HAP-1 (cell line): Measurements from ENCODE around the gene TLCD3B.

Experiments used
- DNase-seq, 2 experiments: peaks; one replicate each; pipeline ENCODE4 v3.0.0-alpha.2; 2016 to 2020; ENCODE audit warnings: low spot score in 2 of 2
- H3K27me3 ChIP-seq: fragments of 250-450 bp; sonication (Bioruptor Pico); 2 replicates; pipeline ENCODE4 v1.5.1; 2020; ENCODE audit warnings: low read depth, mild to moderate bottlenecking, moderate library complexity
- H3K36me3 ChIP-seq: fragments of 250-450 bp; sonication (Bioruptor Pico); replicated peaks from 2 replicates; pipeline ENCODE4 v1.5.1; 2020; ENCODE audit warnings: mild to moderate bottlenecking
- H3K4me1 ChIP-seq: fragments of 250-450 bp; sonication (Bioruptor Pico); 2 replicates; pipeline ENCODE4 v1.5.1; 2020; ENCODE audit warnings: mild to moderate bottlenecking
- H3K4me3 ChIP-seq: fragments of 250-450 bp; sonication (Bioruptor Pico); 2 replicates; pipeline ENCODE4 v1.5.1; 2020; ENCODE audit warnings: mild to moderate bottlenecking, moderate library complexity
- H3K9me3 ChIP-seq: fragments of 250-450 bp; sonication (Bioruptor Pico); 2 replicates; pipeline ENCODE4 v1.5.1; 2020; ENCODE audit warnings: mild to moderate bottlenecking, moderate library complexity
- in situ Hi-C: fragments of 300-500 bp; cut with MboI; formaldehyde crosslinking; loops from 3 replicates; pipeline ENCODE4 v1.14.3; 2020; ENCODE audit warnings: low sequenced_read_pairs, inconsistent platforms, mixed read lengths

The TLCD3B gene

GRCh38 chr16:30066761-30067583 lies 35.9 kb upstream of the TLCD3B start:
- DNase-seq, result no peak
- H3K4me1 ChIP-seq, result peaks cover 24% of the 10 kb centered on the region
- peak overlapping the region; percentile 95 for H3K4me3 ChIP-seq
- H3K27me3 ChIP-seq, result no peaks in the 10 kb centered on the region
- H3K9me3 ChIP-seq, result no peaks in the 10 kb centered on the region
- in situ Hi-C loops, result no loop called here
- peaks cover 63% of the 10 kb centered on the region for H3K36me3 ChIP-seq

GRCh38 chr16:30065943-30066760 lies 35.1 kb upstream of the TLCD3B start:
- Histone ChIP-seq H3K27me3 (no peaks in the 10 kb centered on the region), H3K9me3 (no peaks in the 10 kb centered on the region), H3K36me3 (peaks cover 55% of the 10 kb centered on the region), H3K4me1 (peaks cover 24% of the 10 kb centered on the region), H3K4me3 (peak overlapping the region; percentile 95)
- peak in 1 of 2 experiments; percentile 50 for DNase-seq
- in situ Hi-C loops, result no loop called here

GRCh38 chr16:30065102-30065942 lies 34.3 kb upstream of the TLCD3B start, which contains the start of gene ALDOA:
Gene ALDOA, plus strand, starts transcription at chr16:30065760. Its CDS starts 1,138 bp downstream, at chr16:30066898.
- in situ Hi-C loops, result no loop called here
- Histone ChIP-seq H3K36me3 (peaks cover 46% of the 10 kb centered on the region), H3K9me3 (no peaks in the 10 kb centered on the region), H3K4me1 (peaks cover 24% of the 10 kb centered on the region), H3K27me3 (no peaks in the 10 kb centered on the region), H3K4me3 (peak within 1 kb of the TSS; percentile 95)
- DNase-seq, result peak; percentile 95 to 98

- H3K27me3 ChIP-seq, result no peaks in the 10 kb centered on the region
- H3K4me3 ChIP-seq, result peak overlapping the region; percentile 95
- no peaks in the 10 kb centered on the region for H3K9me3 ChIP-seq
- in situ Hi-C loops, result no loop called here
- DNase-seq, result no peak
- peaks cover 24% of the 10 kb centered on the region for H3K4me1 ChIP-seq
- H3K36me3 ChIP-seq, result peaks cover 40% of the 10 kb centered on the region
Observed at GRCh38 chr16:30064729-30065101, 33.6 kb upstream of the TLCD3B start.

GRCh38 chr16:30063893-30064728 lies 33.0 kb upstream of the TLCD3B start:
- Histone ChIP-seq H3K27me3 (no peaks in the 10 kb centered on the region), H3K4me3 (peak overlapping the region; percentile 95), H3K36me3 (peaks cover 34% of the 10 kb centered on the region), H3K9me3 (no peaks in the 10 kb centered on the region), H3K4me1 (peaks cover 24% of the 10 kb centered on the region)
- in situ Hi-C loops, result no loop called here
- peak; percentile 72 for DNase-seq

GRCh38 chr16:30063278-30063892 lies 32.3 kb upstream of the TLCD3B start:
- peak overlapping the region; percentile 95 for H3K4me3 ChIP-seq
- H3K4me1 ChIP-seq, result peaks cover 24% of the 10 kb centered on the region
- H3K36me3 ChIP-seq, result peaks cover 27% of the 10 kb centered on the region
- H3K9me3 ChIP-seq, result no peaks in the 10 kb centered on the region
- no peaks in the 10 kb centered on the region for H3K27me3 ChIP-seq
- DNase-seq, result no peak
- in situ Hi-C loops, result no loop called here

- Histone ChIP-seq H3K4me3 (no peak overlapping the region), H3K4me1 (peaks cover 11% of the 10 kb centered on the region), H3K9me3 (no peaks in the 10 kb centered on the region), H3K27me3 (no peaks in the 10 kb centered on the region), H3K36me3 (peaks cover 3% of the 10 kb centered on the region; the same call in 1 of the 2 replicates)
- in situ Hi-C loops, result no loop called here
- no peak for DNase-seq
Observed at GRCh38 chr16:30060836-30061554, 29.9 kb upstream of the TLCD3B start.

GRCh38 chr16:30060346-30060745 lies 29.3 kb upstream of the TLCD3B start:
- Histone ChIP-seq H3K4me1 (peaks cover 11% of the 10 kb centered on the region), H3K27me3 (no peaks in the 10 kb centered on the region), H3K9me3 (no peaks in the 10 kb centered on the region), H3K4me3 (no peak overlapping the region), H3K36me3 (no peaks in the 10 kb centered on the region)
- in situ Hi-C loops, result no loop called here
- no peak for DNase-seq

- in situ Hi-C loops, result no loop called here
- Histone ChIP-seq H3K36me3 (no peaks in the 10 kb centered on the region), H3K4me3 (no peak overlapping the region), H3K9me3 (no peaks in the 10 kb centered on the region), H3K4me1 (peaks cover 2% of the 10 kb centered on the region), H3K27me3 (no peaks in the 10 kb centered on the region)
- peak; percentile 31 to 78 for DNase-seq
Observed at GRCh38 chr16:30054959-30055553, 24.0 kb upstream of the TLCD3B start.

GRCh38 chr16:30054451-30054850 lies 23.4 kb upstream of the TLCD3B start:
- no peak for DNase-seq
- H3K4me3 ChIP-seq, result no peak overlapping the region
- no peaks in the 10 kb centered on the region for H3K36me3 ChIP-seq
- peaks cover 3% of the 10 kb centered on the region for H3K4me1 ChIP-seq
- in situ Hi-C loops, result no loop called here
- H3K9me3 ChIP-seq, result no peaks in the 10 kb centered on the region
- no peaks in the 10 kb centered on the region for H3K27me3 ChIP-seq

- in situ Hi-C loops, result no loop called here
- no peaks in the 10 kb centered on the region for H3K27me3 ChIP-seq
- H3K36me3 ChIP-seq, result no peaks in the 10 kb centered on the region
- peak in 1 of 2 experiments; percentile 47 for DNase-seq
- H3K4me3 ChIP-seq, result peak overlapping the region; percentile 51
- no peaks in the 10 kb centered on the region for H3K9me3 ChIP-seq
- H3K4me1 ChIP-seq, result peaks cover 13% of the 10 kb centered on the region
Observed at GRCh38 chr16:30053376-30054015, 22.4 kb upstream of the TLCD3B start.
